VCaP (cell line): ENCODE data around the gene CYP46A1.

Experiments used
- H3K27ac ChIP-seq: fragments of 450-650 bp; 2 replicates; pipeline ENCODE4 v1.5.1; 2017
- CTCF ChIP-seq: fragments of 450-650 bp; conservative IDR thresholded peaks from 2 replicates; pipeline ENCODE4 v1.5.1; 2017; ENCODE audit warnings: mild to moderate bottlenecking, moderate library complexity

Gene CYP46A1

GRCh38 chr14:99724939-99725773 is 41.1 kb downstream of the CYP46A1 start:
- H3K27ac ChIP-seq = no peak overlapping the region
- TF ChIP-seq CTCF = no peak

- H3K27ac ChIP-seq = no peak overlapping the region
- no peak for TF ChIP-seq CTCF
Observed at GRCh38 chr14:99725774-99726537, 41.9 kb downstream of the CYP46A1 start.

DNA sequence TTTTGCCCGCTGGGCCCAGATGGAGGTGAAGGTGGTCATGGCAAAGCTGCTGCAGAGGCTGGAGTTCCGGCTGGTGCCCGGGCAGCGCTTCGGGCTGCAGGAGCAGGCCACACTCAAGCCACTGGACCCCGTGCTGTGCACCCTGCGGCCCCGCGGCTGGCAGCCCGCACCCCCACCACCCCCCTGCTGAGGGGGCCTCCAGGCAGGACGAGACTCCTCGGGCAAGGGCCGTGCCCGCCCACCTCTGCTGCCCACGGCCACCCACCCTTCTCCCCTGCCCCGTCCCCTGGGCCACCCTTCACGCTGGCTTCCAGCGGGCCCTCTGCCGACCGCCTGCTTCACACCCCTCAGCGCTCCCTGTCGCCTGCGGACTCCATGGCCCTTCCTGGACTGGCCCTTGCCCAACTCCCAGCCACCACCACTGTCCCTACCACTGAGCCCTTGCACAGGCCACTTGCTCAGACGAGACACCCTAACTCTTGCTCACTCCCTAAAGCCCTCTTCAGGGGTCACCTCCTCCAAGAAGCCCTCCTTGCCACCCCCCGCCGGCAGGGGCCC is 42.5 kb downstream of the CYP46A1 start:
- no peak for TF ChIP-seq CTCF
- H3K27ac ChIP-seq = no peak overlapping the region

GRCh38 chr14:99727096-99727870 is 43.2 kb downstream of the CYP46A1 start:
- no peak for TF ChIP-seq CTCF
- no peak overlapping the region for H3K27ac ChIP-seq

GRCh38 chr14:99728231-99728920 is 44.3 kb downstream of the CYP46A1 start:
- TF ChIP-seq CTCF = no peak

DNA sequence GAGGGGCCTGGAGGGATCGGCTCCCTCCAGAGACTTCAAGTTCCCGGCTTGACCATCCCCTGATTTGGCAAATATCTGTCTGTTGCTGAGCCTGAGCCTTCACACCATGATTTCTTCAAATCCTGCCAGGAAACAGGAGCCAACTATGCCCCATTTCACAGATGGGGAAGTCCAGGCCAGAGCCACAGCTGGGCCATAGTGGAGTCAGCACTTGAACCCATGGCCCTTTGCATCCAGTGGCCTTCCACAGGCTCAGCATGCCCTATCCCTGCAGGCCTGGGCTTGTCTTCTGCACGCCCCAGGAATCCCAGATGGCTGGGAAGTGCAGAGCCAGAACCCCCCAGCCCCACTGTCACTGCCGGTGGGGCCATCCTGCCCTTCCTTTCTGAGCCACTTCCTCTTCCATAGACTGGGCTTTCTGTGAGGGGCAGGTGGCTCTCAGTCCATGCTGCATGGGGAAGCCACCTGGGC is 44.9 kb downstream of the CYP46A1 start:
- H3K27ac ChIP-seq = no peak overlapping the region
- TF ChIP-seq CTCF = no peak

More at GRCh38 chr14:99728231-99728920, 44.3 kb downstream of the CYP46A1 start:
- H3K27ac ChIP-seq = no peak overlapping the region
